GM19468 (cell line): ENCODE measurements around the gene ABTB2.

Experiments
- ATAC-seq: cut with Tn5 transposase; IDR thresholded peaks from one replicate; pipeline ENCODE4 v1.9.1; 2021; ENCODE audit warnings: mild to moderate bottlenecking, moderate library complexity, moderate number of reproducible peaks; ENCODE audit not compliant: unreplicated experiment; ENCODE audit errors: extremely low read depth

The ABTB2 gene

GRCh38 chr11:34204396-34205279, 153.2 kb downstream of the ABTB2 start:
- ATAC-seq: no peak

DNA sequence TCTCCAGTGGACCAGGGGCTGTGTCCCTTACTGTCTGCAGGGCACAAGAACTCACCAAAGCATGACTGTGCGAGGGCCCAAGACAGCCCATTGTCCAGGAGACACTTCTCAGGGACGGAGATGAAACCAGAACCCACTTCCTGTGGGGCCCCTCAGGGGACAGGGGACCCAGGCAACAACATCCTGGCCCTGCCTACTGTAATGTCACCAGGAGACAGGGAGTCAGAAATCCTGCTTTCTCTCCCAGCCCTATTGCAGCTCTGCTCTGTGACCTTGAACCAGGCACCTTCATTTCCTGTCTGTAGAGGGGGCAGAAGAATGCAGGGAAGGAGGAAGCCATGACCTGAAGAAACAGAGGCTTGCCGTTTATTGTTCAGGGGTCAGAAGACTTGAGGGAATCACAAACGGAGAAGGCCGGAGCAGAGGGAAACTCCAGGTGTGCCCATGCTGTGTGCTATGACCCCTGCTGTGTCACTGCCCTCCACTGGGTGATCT, 154.4 kb downstream of the ABTB2 start:
- ATAC-seq: no peak

DNA sequence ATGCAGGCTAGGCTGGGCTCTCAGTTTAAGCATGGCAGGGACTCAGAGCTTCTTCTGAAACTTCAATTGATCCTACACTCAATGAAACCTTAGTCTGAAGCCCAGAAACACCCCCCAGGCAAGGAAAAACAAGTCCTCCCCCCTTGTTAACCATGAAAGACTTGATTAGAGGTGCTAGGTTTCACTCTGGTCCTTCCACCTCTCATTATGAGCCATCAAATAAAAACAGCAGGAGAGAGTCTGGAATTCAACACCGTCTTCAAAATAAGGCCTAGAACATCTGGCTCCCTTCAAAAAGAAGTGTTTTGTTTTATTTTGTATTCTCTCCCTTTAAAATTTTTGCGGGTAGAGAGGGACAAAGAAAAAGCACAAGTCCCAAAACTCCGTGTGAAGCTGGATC, 156.7 kb downstream of the ABTB2 start:
- ATAC-seq: no peak

- no peak for ATAC-seq
Measured at GRCh38 chr11:34199525-34199924, 158.3 kb downstream of the ABTB2 start.

GRCh38 chr11:34198523-34198922, 159.3 kb downstream of the ABTB2 start:
- no peak for ATAC-seq

GRCh38 chr11:34197256-34197655, 160.6 kb downstream of the ABTB2 start:
- ATAC-seq: no peak

- ATAC-seq: no peak
Measured at GRCh38 chr11:34194576-34195335, 163.1 kb downstream of the ABTB2 start.

DNA sequence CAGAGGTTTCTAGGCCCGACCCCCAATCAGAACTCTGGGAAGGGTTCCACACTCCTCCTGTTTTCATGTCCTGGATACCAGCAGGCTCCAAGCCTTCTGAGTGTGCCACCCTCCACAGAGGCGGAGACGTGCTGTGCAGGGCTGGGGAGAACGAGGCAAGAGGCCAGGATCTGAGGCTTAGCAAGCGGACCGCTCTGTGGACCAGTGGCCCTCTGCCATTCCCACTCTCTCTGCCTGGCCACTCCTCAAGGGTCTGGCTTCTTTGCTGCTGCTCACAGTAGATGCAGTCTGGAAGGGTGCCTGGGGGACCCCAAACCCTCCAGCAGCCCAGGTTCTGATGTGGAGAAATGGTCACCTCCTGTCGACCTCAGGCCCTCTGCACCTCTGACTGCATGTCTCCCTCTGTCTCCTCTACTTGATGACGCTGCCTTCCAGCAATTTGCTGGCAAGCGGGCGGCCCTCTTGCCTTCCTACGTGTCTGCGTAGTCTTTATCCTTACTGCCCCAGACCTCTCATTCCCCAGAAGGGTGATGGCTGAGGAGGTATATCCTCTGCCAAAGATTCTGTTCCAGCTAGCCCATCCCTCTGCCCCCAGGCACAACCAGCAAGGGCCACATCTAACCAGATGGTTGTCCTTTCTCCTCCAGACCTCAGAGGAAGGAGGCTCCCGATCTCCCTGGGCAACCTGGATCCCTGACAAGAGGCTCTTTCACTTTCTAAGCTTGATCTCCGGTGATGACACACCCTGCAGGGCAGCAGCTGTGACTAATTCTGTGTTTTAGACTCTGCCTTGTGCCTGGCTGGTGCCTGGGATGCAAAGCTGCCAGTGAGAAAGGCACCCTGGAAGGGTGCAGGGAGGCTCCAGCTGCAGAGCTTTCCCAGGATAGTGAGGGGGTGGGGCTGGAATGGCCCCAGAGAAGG, 165.1 kb downstream of the ABTB2 start:
- ATAC-seq: no peak

GRCh38 chr11:34191578-34191977, 166.2 kb downstream of the ABTB2 start:
- ATAC-seq: no peak

- ATAC-seq: no peak
Measured at GRCh38 chr11:34190192-34191139, 167.3 kb downstream of the ABTB2 start.

GRCh38 chr11:34189191-34189590, 168.6 kb downstream of the ABTB2 start:
- ATAC-seq: no peak

GRCh38 chr11:34188181-34188580, 169.6 kb downstream of the ABTB2 start:
- no peak for ATAC-seq

DNA sequence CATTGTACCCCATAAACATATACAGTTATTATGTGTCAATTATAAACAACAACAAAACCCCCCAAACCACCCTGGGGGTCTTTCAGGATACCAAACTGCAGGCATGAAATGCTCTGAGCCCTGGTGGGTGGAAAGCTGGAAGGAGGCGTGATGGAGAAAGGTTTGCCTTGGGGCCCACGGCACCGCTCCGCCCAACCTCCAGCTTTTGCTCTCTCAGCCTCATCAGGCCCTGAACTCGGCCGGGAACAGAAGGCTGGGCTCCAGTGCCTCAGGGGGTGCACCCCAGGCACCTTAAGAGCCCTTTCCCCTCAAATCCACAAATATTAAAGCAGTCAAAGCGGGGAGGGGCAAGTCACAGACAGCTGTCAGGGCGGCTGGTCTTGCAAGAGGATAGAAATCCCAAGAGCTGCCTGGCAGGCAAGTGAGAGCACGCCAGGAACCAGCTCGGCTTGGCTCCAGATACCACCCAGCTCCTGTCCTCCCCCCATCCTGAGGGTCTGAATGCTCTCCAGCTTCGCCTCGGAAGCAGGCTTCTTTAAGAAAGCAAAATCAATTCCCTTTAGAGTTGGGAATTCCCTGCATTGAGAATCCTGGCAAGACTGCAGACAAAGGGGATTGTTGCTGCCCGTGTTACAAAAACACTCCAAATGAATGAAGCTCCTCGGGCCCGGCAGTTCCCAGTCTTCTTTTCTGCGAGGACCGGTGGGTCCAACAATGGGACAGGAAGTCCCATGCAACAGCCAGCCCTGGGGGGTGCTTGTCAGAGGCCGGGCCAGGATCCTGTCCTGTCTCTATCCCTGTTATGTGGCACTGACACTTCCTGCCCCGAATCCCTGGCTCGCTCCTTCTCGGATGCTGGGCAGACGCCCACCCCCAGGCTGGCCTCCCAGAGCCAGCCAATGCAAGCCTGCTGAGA, 171.6 kb downstream of the ABTB2 start:
- no peak for ATAC-seq

GRCh38 chr11:34184505-34185015, 173.2 kb downstream of the ABTB2 start:
- no peak for ATAC-seq

- no peak for ATAC-seq
Measured at GRCh38 chr11:34183848-34184391, 173.9 kb downstream of the ABTB2 start.

DNA sequence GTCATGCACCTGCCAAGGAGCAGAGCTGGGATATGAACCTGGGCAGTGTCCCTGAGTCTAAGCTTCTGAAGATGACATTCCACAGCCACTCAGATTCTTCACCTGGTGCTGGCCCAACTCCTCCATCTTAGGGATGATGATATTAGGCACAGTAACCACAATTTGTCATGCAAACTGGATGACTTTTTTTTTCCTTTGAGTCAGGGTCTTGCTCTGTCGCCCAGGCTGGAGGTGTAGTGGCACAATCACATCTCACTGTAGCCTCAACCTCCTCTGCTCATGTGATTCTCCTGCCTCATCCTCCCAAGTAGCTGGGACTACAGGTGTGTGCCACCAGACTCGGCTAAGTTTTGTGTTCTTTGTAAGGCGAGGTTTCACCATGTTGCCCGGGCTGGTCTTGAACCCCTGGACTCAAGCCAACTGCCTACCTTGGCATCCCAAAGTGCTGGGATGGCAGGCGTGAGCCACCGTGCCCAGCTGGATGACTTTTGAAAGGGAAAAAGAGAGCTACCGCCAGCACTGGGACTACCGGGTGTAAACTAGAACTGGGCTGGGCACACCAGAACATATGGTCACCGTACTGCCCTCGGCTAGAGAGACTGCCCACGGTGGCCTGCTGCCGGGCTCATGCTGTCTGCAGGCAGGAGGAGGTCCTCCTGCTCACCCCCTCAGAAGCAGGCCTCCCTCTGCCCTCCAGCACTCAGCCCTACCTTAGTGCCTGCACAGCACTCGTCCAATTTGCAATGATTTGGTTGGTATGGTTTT, 174.7 kb downstream of the ABTB2 start:
- ATAC-seq: no peak

- no peak for ATAC-seq
Measured at GRCh38 chr11:34182425-34182824, 175.4 kb downstream of the ABTB2 start.
